ENCODE measurements around the gene NOL8.
A peak's percentile ranks its signal among the peaks of the same experiment; 100 is the strongest.

NOL8 gene

DNA sequence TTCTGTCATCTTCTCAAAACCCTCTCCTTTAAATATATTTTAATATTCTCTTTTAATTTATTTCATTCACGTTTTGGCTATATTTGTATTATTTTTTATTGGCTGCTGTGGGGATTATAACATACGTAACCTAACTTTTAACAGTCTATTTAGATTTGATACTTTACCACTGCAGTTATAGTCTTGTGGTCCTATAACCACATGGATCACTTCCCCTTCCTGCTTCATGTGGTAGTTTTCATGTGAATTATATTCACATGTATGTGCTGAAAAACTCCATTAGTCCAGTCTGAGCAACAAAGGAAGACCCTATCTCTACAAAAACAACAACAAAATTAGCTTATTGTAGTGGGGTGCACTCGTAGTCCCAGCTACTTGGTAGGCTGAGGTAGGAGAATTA, 34.9 kb upstream of the NOL8 start:
- H3K4me2 ChIP-seq (ENCODE audit: insufficient read depth, low read length) = no peak overlapping the region
- H3K9ac ChIP-seq (ENCODE audit: low read depth, low read length) = no peak overlapping the region
- no peaks in the 10 kb centered on the region for H4K20me1 ChIP-seq (ENCODE audit: insufficient read depth, low read length)
- H3K4me1 ChIP-seq (ENCODE audit: insufficient read depth, low read length) = no peaks in the 10 kb centered on the region
- no peak overlapping the region for H3K4me3 ChIP-seq (ENCODE audit: low read depth in 1 of 2, low read length in 2 of 2)
- TF ChIP-seq, protein P1, sequence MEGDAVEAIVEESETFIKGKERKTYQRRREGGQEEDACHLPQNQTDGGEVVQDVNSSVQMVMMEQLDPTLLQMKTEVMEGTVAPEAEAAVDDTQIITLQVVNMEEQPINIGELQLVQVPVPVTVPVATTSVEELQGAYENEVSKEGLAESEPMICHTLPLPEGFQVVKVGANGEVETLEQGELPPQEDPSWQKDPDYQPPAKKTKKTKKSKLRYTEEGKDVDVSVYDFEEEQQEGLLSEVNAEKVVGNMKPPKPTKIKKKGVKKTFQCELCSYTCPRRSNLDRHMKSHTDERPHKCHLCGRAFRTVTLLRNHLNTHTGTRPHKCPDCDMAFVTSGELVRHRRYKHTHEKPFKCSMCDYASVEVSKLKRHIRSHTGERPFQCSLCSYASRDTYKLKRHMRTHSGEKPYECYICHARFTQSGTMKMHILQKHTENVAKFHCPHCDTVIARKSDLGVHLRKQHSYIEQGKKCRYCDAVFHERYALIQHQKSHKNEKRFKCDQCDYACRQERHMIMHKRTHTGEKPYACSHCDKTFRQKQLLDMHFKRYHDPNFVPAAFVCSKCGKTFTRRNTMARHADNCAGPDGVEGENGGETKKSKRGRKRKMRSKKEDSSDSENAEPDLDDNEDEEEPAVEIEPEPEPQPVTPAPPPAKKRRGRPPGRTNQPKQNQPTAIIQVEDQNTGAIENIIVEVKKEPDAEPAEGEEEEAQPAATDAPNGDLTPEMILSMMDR (IDR thresholded peaks at IDR 0.05; ENCODE audit: borderline replicate concordance, extremely low read depth, low read length, poor library complexity, severe bottlenecking) = no peak
- no peak for TF ChIP-seq EZH2 (IDR thresholded peaks at IDR 0.05; ENCODE audit: borderline replicate concordance, low read depth, low read length, severe bottlenecking)
- H3K79me2 ChIP-seq (ENCODE audit: insufficient read depth, low read length) = no peaks in the 10 kb centered on the region
- H3K36me3 ChIP-seq (ENCODE audit: insufficient read depth, low read length) = peaks cover 4% of the 10 kb centered on the region; the same call in 1 of the 2 replicates
- no peak overlapping the region for H3K27ac ChIP-seq (ENCODE audit: low read length)
- no peaks in the 10 kb centered on the region for H3K9me3 ChIP-seq (ENCODE audit: insufficient read depth, low read length, severe bottlenecking)
- no peak overlapping the region for H2AFZ ChIP-seq (ENCODE audit: low read depth, low read length)
- H3K27me3 ChIP-seq (ENCODE audit: insufficient read depth, low read length, poor library complexity) = no peaks in the 10 kb centered on the region
- ATAC-seq (ENCODE audit: insufficient read depth, low read depth) (peak; percentile 57; the same call in 1 of the 3 replicates), DNase-seq (no peak)

DNA sequence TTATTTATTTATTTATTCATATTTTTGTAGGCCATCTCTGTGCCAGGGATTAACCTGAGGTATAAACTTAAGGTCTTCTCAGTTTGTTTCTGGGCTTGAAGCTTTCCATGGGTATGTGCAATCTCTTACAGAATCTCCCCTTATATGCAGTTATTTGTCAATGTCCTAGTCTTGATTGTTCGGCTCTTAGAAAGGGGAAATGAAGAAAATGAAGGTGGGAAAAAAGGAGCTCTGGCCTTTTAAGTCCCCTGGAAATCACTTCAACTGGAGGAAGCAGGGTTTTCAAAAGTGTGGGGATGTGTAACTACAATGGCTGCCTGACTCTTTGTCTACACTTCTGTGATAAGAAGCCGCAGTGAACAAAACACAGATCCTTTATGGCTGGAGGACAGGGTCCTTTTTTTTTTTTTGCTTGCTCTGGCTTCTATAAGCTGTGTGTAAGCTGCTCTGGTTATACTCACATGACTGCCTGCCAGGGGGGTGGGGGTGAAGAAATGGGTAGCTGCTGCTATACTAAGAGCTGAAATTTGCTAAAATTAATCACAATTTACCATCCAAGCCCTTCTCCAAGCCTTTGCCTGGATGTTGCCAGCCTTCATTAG, 34.3 kb upstream of the NOL8 start:
- Histone ChIP-seq H3K4me3 (ENCODE audit: low read depth in 1 of 2, low read length in 2 of 2) (no peak overlapping the region), H3K4me2 (ENCODE audit: insufficient read depth, low read length) (no peak overlapping the region), H2AFZ (ENCODE audit: low read depth, low read length) (no peak overlapping the region), H4K20me1 (ENCODE audit: insufficient read depth, low read length) (no peaks in the 10 kb centered on the region), H3K36me3 (ENCODE audit: insufficient read depth, low read length) (peaks cover 5% of the 10 kb centered on the region), H3K9ac (ENCODE audit: low read depth, low read length) (no peak overlapping the region), H3K27ac (ENCODE audit: low read length) (no peak overlapping the region), H3K27me3 (ENCODE audit: insufficient read depth, low read length, poor library complexity) (no peaks in the 10 kb centered on the region), H3K79me2 (ENCODE audit: insufficient read depth, low read length) (no peaks in the 10 kb centered on the region), H3K4me1 (ENCODE audit: insufficient read depth, low read length) (no peaks in the 10 kb centered on the region), H3K9me3 (ENCODE audit: insufficient read depth, low read length, severe bottlenecking) (peaks cover under 1% of the 10 kb centered on the region)
- DNase-seq (no peak), ATAC-seq (ENCODE audit: insufficient read depth, low read depth) (0 out of 3 replicates have a peak, but pooled peaks have one; percentile 37)
- TF ChIP-seq, protein P1 (IDR thresholded peaks at IDR 0.05; ENCODE audit: borderline replicate concordance, extremely low read depth, low read length, poor library complexity, severe bottlenecking) = no peak
- no peak for TF ChIP-seq EZH2 (IDR thresholded peaks at IDR 0.05; ENCODE audit: borderline replicate concordance, low read depth, low read length, severe bottlenecking)

DNA sequence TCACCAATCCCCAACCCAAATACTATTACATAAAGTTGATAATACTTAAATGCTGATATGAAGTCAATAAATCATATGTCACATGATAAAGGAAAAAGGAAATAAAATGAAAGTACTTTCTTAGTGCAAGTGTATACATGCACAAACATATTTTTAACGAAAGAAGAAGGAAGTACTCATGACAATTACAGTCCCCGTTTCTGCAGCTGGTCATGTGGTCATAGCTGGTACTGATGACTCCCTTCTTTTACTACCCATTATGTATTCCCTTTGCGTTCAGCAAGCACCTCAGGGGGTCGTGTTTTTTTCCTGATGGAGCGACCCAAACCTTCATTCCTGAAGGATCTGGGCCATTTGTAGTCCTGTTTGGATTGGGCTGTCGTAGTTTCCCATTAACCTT, 27.9 kb upstream of the NOL8 start:
- H3K9ac ChIP-seq (ENCODE audit: low read depth, low read length) = no peak overlapping the region
- H3K79me2 ChIP-seq (ENCODE audit: insufficient read depth, low read length) = no peaks in the 10 kb centered on the region
- no peaks in the 10 kb centered on the region for H3K4me1 ChIP-seq (ENCODE audit: insufficient read depth, low read length)
- peaks cover 51% of the 10 kb centered on the region for H3K36me3 ChIP-seq (ENCODE audit: insufficient read depth, low read length)
- TF ChIP-seq EZH2 (IDR thresholded peaks at IDR 0.05; ENCODE audit: borderline replicate concordance, low read depth, low read length, severe bottlenecking) = no peak
- TF ChIP-seq, protein P1 (IDR thresholded peaks at IDR 0.05; ENCODE audit: borderline replicate concordance, extremely low read depth, low read length, poor library complexity, severe bottlenecking) = no peak
- H3K9me3 ChIP-seq (ENCODE audit: insufficient read depth, low read length, severe bottlenecking) = peaks cover 5% of the 10 kb centered on the region
- H3K4me2 ChIP-seq (ENCODE audit: insufficient read depth, low read length) = no peak overlapping the region
- ATAC-seq (ENCODE audit: insufficient read depth, low read depth) (no peak), DNase-seq (no peak)
- no peak overlapping the region for H2AFZ ChIP-seq (ENCODE audit: low read depth, low read length)
- no peak overlapping the region for H3K4me3 ChIP-seq (ENCODE audit: low read depth in 1 of 2, low read length in 2 of 2)
- H3K27me3 ChIP-seq (ENCODE audit: insufficient read depth, low read length, poor library complexity) = no peaks in the 10 kb centered on the region
- no peaks in the 10 kb centered on the region for H4K20me1 ChIP-seq (ENCODE audit: insufficient read depth, low read length)
- no peak overlapping the region for H3K27ac ChIP-seq (ENCODE audit: low read length)

All from DND-41 (cell line).